K562 (cell line): ENCODE data around the gene LCP2. TPM values are rescaled to one million over a fixed set of nuclear protein-coding genes. Genes with fewer than 3 reads are reported as not detected.

ENCODE experiments used
- ATAC-seq: fragments of 200-7000 bp; cut with Tn5 transposase; 3 replicates; pipeline ENCODE4 v1.9.1; 2020; ENCODE audit warnings: moderate library complexity
- BruUV-seq: library from RNA; stranded (reverse); fragments of 400-500 nt; replicated peaks from 2 replicates; lab custom pipeline; 2021; lab: Mats Ljungman, UMichigan
- CTCF ChIA-PET: fragments of 300-600 bp; formaldehyde crosslinking; extraction: SDS; loops from one replicate; lab custom pipeline; 2021; ENCODE audit warnings: low intra/inter-chr PET ratio; lab: Yijun Ruan, JAX
- POLR2A ChIA-PET: fragments of 300-600, 350-650 bp; sonication (Branson Sonifier 250); formaldehyde crosslinking; extraction: SDS; loops from one replicate; lab custom pipeline; 2021; ENCODE audit warnings: antibody characterized with exemption, inconsistent platforms; lab: Yijun Ruan, JAX
- DNase-seq, 4 experiments: peaks; one replicate each; pipeline versions ENCODE4 v3.0.0 to v3.0.0-alpha.2; 2011 to 2018; ENCODE audit warnings: low spot score in 3 of 4, mixed read lengths in 3 of 4; ENCODE audit errors: extremely low read depth in 1 of 4
- FAIRE-seq: peaks from 2 replicates; lab custom pipeline; 2011; peaks lifted over from hg19 to GRCh38; lab: Jason Lieb, UNC
- H2AFZ ChIP-seq: 2 replicates; pipeline ENCODE4 v1.6.0; 2011; ENCODE audit warnings: low read depth, low read length, control low read depth, inconsistent platforms
- H3K27ac ChIP-seq: fragments of 200-600 bp; 3 replicates; pipeline ENCODE4 v1.8.0; 2011; ENCODE audit warnings: low read depth, mild to moderate bottlenecking, control low read depth, inconsistent platforms, low read length, moderate library complexity, mixed read lengths; ENCODE audit errors: extremely low read depth
- H3K27me3 ChIP-seq, 2 experiments: fragments of 300-600 bp in 1 of 2; 2 replicates in 1 of 2; 3 replicates in 1 of 2; pipeline versions ENCODE4 v1.6.0 to v1.8.0; 2011; ENCODE audit warnings: inconsistent platforms in 2 of 2, low read length in 2 of 2, mild to moderate bottlenecking in 1 of 2, mixed read lengths in 1 of 2, moderate library complexity in 1 of 2; ENCODE audit not compliant: control insufficient read depth in 2 of 2, insufficient read depth in 2 of 2
- H3K36me3 ChIP-seq: fragments of 300-600 bp; 3 replicates; pipeline ENCODE4 v1.8.0; 2011; ENCODE audit warnings: mild to moderate bottlenecking, low read length, inconsistent platforms; ENCODE audit not compliant: control insufficient read depth, insufficient read depth
- H3K4me1 ChIP-seq, 2 experiments: fragments of 200-600 bp in 1 of 2; replicated peaks in 1 of 2; 2 replicates in 1 of 2; 3 replicates in 1 of 2; pipeline versions ENCODE4 v1.5.1 to v1.8.0; 2011; ENCODE audit warnings: inconsistent platforms in 2 of 2, low read length in 2 of 2, mild to moderate bottlenecking in 1 of 2, mixed read lengths in 1 of 2, moderate library complexity in 1 of 2; ENCODE audit not compliant: control insufficient read depth in 2 of 2, insufficient read depth in 2 of 2
- H3K4me2 ChIP-seq: 2 replicates; pipeline ENCODE4 v1.6.1; 2011; ENCODE audit warnings: low read length, control low read depth, inconsistent platforms, mixed read lengths; ENCODE audit not compliant: insufficient read depth
- H3K4me3 ChIP-seq: fragments of 200-600 bp; sonication (generic), shearing (Covaris generic); 2 replicates; pipeline ENCODE4 v1.5.1; 2016; ENCODE audit warnings: control low read depth, inconsistent platforms
- H3K79me2 ChIP-seq: fragments of 200-600 bp; 3 replicates; pipeline ENCODE4 v1.8.0; 2011; ENCODE audit warnings: low read length, inconsistent platforms; ENCODE audit not compliant: control insufficient read depth, insufficient read depth
- H3K9ac ChIP-seq, 2 experiments: 2 replicates each; pipeline versions ENCODE4 v1.6.0 to v1.6.1; 2011; ENCODE audit warnings: low read depth in 2 of 2, low read length in 2 of 2, control low read depth in 1 of 2, inconsistent platforms in 1 of 2, mild to moderate bottlenecking in 1 of 2, mixed read lengths in 1 of 2; ENCODE audit not compliant: insufficient read depth in 1 of 2
- H3K9me1 ChIP-seq: one replicate; pipeline ENCODE4 v1.6.0; 2011; ENCODE audit warnings: inconsistent platforms, mild to moderate bottlenecking, low read length, moderate library complexity; ENCODE audit not compliant: control insufficient read depth, insufficient read depth
- H3K9me3 ChIP-seq: replicated peaks from 2 replicates; pipeline ENCODE4 v1.5.1; 2011; ENCODE audit warnings: low read depth, low read length, inconsistent platforms; ENCODE audit not compliant: control insufficient read depth, insufficient read depth
- H4K20me1 ChIP-seq: replicated peaks from 2 replicates; pipeline ENCODE4 v1.6.1; 2011; ENCODE audit warnings: low read length, inconsistent platforms, mixed read lengths; ENCODE audit not compliant: control insufficient read depth, insufficient read depth
- BCLAF1 ChIP-seq, 2 experiments: fragments of 450-650 bp in 1 of 2; IDR thresholded peaks; 2 replicates each; pipeline ENCODE4 v1.6.1; 2011 to 2017; ENCODE audit warnings: low read depth in 2 of 2, antibody characterized with exemption in 1 of 2, borderline replicate concordance in 1 of 2, low read length in 1 of 2, mild to moderate bottlenecking in 1 of 2, mixed read lengths in 1 of 2; ENCODE audit not compliant: control insufficient read depth in 1 of 2
- E2F1 ChIP-seq: sonication (generic); formaldehyde crosslinking; IDR thresholded peaks from 2 replicates; pipeline ENCODE4 v1.8.1; 2023; ENCODE audit warnings: mild to moderate bottlenecking, missing genetic modification reagents, moderate library complexity
- KDM2B ChIP-seq: fragments of 250-450 bp; sonication (Bioruptor Pico); IDR thresholded peaks from 2 replicates; pipeline ENCODE4 v1.8.0; 2021; ENCODE audit warnings: mild to moderate bottlenecking, moderate library complexity
- WGBS: fragments of 100-300 bp; shearing (Covaris generic); methylation state at CpG from one replicate; pipeline ENCODE4 v1.1.6; 2016; ENCODE audit warnings: low coverage, mixed read lengths; ENCODE audit not compliant: insufficient coverage; ENCODE audit errors: missing lambda C conversion rate; 5-methylcytosine and 5-hydroxymethylcytosine counted together
- in situ Hi-C: fragments of 300-500 bp; cut with MboI; formaldehyde crosslinking; loops from 4 replicates; pipeline ENCODE4 v1.15.0; 2018; ENCODE audit warnings: inconsistent platforms, mixed read lengths
- intact Hi-C: fragments of 100-400 bp; cut with micrococcal nuclease; formaldehyde crosslinking; loops from 2 replicates; pipeline ENCODE4 v1.14.2; 2022
- polyA plus RNA-seq, 8 experiments: library from polyadenylated mRNA; depleted of rRNA in 4 of 8; stranded (reverse) in 5 of 8; unstranded in 3 of 8; fragments of >200 nt; fragmentation: Nextera tagmentation in 2 of 8; fragmentation: Illumina TruSeq in 1 of 8; extraction: Ambion mirVana in 2 of 8; extraction: Trizol in 1 of 8; gene quantifications; 2 replicates each; pipeline versions ENCODE4 v1.2.1 to v1.2.3, GENCODE V29; 2011 to 2014; ENCODE audit warnings: inconsistent platforms in 1 of 8, missing spikeins in 1 of 8
- total RNA-seq, 7 experiments: library from RNA; depleted of rRNA in 6 of 7; stranded (reverse); fragments of >200 nt in 6 of 7; fragmentation: Illumina TruSeq in 2 of 7; extraction: Trizol in 2 of 7; gene quantifications; 2 replicates each; pipeline versions ENCODE4 v1.2.1 to v1.2.3, GENCODE V29; 2011 to 2021; ENCODE audit warnings: low replicate concordance in 1 of 7
- TF ChIP-seq, protein P1 (sequence below): fragments of 250-450 bp; sonication (Bioruptor Pico); IDR thresholded peaks from 2 replicates; pipeline ENCODE4 v1.8.0; 2022; ENCODE audit warnings: inconsistent platforms

LCP2 gene
- total and polyA plus RNA-seq, 9 of the 15 experiments (the other 6 are each of a cell fraction or from before 2014, with no cell fraction given), result 4.0 to 31.3 (median 14.6) TPM

GRCh38 chr5:170343177-170343576 is 45.6 kb upstream of the LCP2 start:
- Histone ChIP-seq H3K9me3 (0 out of 2 replicates have a peak, but pooled peaks cover 2% of the 10 kb centered on the region), H3K9me1 (no peaks in the 10 kb centered on the region), H3K27ac (no peak overlapping the region), H3K79me2 (no peaks in the 10 kb centered on the region), H3K36me3 (no peaks in the 10 kb centered on the region), H3K4me1 (no peaks in the 10 kb centered on the region; a peak in 1 of 5 replicates), H3K27me3 (peaks cover 2 to 25% of the 10 kb centered on the region in 2 experiments; a peak in 3 of 5 replicates), H4K20me1 (no peaks in the 10 kb centered on the region), H2AFZ (no peak overlapping the region), H3K9ac (no peak overlapping the region), H3K4me3 (no peak overlapping the region), H3K4me2 (no peak overlapping the region)
- no TSS peak for BruUV-seq
- in situ Hi-C loops, result loop anchor here (5.0 kb wide), 1 partner anchor 76 kb away; no protein-coding TSS in a partner anchor
- ChIA-PET CTCF (no interaction called here), POLR2A (no interaction called here)
- TF ChIP-seq KDM2B (CRISPR knock-in tag), result no peak
- no peak for TF ChIP-seq BCLAF1 (IDR thresholded peaks at IDR 0.05; ENCODE audit: borderline replicate concordance in 1 of 2, control insufficient read depth in 1 of 2, low read depth in 2 of 2, low read length in 1 of 2)
- TF ChIP-seq E2F1, result no peak
- TF ChIP-seq, protein P1, sequence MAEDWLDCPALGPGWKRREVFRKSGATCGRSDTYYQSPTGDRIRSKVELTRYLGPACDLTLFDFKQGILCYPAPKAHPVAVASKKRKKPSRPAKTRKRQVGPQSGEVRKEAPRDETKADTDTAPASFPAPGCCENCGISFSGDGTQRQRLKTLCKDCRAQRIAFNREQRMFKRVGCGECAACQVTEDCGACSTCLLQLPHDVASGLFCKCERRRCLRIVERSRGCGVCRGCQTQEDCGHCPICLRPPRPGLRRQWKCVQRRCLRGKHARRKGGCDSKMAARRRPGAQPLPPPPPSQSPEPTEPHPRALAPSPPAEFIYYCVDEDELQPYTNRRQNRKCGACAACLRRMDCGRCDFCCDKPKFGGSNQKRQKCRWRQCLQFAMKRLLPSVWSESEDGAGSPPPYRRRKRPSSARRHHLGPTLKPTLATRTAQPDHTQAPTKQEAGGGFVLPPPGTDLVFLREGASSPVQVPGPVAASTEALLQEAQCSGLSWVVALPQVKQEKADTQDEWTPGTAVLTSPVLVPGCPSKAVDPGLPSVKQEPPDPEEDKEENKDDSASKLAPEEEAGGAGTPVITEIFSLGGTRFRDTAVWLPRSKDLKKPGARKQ (CRISPR knock-in tag), result no peak
- ATAC-seq (no peak), DNase-seq (no peak), FAIRE-seq (no peak)
- intact Hi-C loops, result no loop called here
- 15% methylated on average over 3 of the region's 3 CpGs for WGBS
